Measurements from ENCODE around the gene NUP93. TPM values are rescaled to one million over a fixed set of nuclear protein-coding genes. Genes with fewer than 3 reads are reported as not detected.

Gene NUP93
- total RNA-seq, 1 experiment from 2014 or later, result 165 TPM

DNA sequence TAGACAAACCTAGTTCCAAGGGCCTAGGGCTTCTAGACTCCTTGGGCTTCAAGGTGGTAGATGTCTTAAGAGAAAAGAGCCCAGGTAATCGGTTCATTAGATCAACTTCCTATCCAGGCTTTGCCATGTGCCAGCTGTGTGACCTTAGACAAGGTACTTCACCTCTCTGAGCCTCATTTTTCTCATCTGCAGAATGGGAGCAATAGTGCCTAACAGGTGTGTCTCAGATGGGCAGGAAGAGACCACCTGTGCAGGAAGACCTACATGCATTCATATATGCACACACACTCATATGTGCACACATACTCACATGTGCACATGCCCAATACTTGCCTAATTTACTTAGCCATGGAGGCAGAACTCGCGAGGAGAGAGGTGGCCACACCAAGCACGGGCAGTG lies 150.8 kb downstream of the NUP93 start:
- no peak overlapping the region for H3K4me2 ChIP-seq (ENCODE audit: insufficient read depth, insufficient read length, low read length)
- H3K18ac ChIP-seq (ENCODE audit: insufficient read length, low read depth, low read length), result no peak overlapping the region
- no peaks in the 10 kb centered on the region for H3K4me1 ChIP-seq (ENCODE audit: insufficient read depth, low read length)
- H2BK20ac ChIP-seq (ENCODE audit: low read depth, low read length, poor library complexity, severe bottlenecking), result no peak overlapping the region
- peaks cover 7 to 11% (median 9%) of the 10 kb centered on the region in 3 experiments for H3K36me3 Mint-ChIP-seq (ENCODE audit: insufficient read depth in 1 of 3, low read depth in 3 of 3)
- no peak overlapping the region; the same call in 1 of the 2 replicates for H3K14ac ChIP-seq (ENCODE audit: insufficient read depth, low read length)
- no peak for DNase-seq
- H4K20me1 ChIP-seq (ENCODE audit: control insufficient read depth, insufficient read depth, insufficient read length), result no peaks in the 10 kb centered on the region
- H2BK120ac ChIP-seq (ENCODE audit: low read depth, low read length, poor library complexity, severe bottlenecking), result no peak overlapping the region
- peak overlapping the region; percentile 24 for H4K8ac ChIP-seq (replicated peaks; ENCODE audit: insufficient read length, low read depth, low read length)
- no peak overlapping the region for H2AFZ ChIP-seq (ENCODE audit: low read length)
- no peaks in the 10 kb centered on the region for H3K4me1 Mint-ChIP-seq
- no peak overlapping the region for H3K4me3 Mint-ChIP-seq
- no peak overlapping the region for H2BK12ac ChIP-seq (ENCODE audit: insufficient read length, low read depth, low read length)
- H3K9ac ChIP-seq (ENCODE audit: extremely low read depth, insufficient read length, low read length), result no peak overlapping the region
- no peaks in the 10 kb centered on the region for H3K79me1 ChIP-seq (ENCODE audit: insufficient read depth, low read depth, low read length, poor library complexity, severe bottlenecking)
- H3K23me2 ChIP-seq (ENCODE audit: insufficient read length, low read depth, low read length, poor library complexity, severe bottlenecking), result no peaks in the 10 kb centered on the region
- no peaks in the 10 kb centered on the region for H3K27me3 ChIP-seq (ENCODE audit: insufficient read depth, low read length)
- H3K4ac ChIP-seq (ENCODE audit: low read depth, low read length), result no peak overlapping the region
- WGBS (ENCODE audit: extremely low coverage, insufficient read length, low lambda C conversion rate), result no CpG with 5 or more reads among the region's 4 CpGs
- no peak overlapping the region for H3K56ac ChIP-seq (ENCODE audit: insufficient read length, low read depth, low read length)
- peaks cover 6% of the 10 kb centered on the region for H3K9me3 ChIP-seq (ENCODE audit: control insufficient read depth, low read depth, low read length)
- TF ChIP-seq CTCF (conservative IDR thresholded peaks at IDR 0.05), result no peak
- H3T11ph ChIP-seq (ENCODE audit: low read length), result no peak overlapping the region
- H3K9me3 Mint-ChIP-seq, result peaks cover 12 to 14% of the 10 kb centered on the region in 2 experiments
- no peak overlapping the region for H3K27ac ChIP-seq (ENCODE audit: insufficient read length, low read depth, low read length)
- H4K91ac ChIP-seq (ENCODE audit: insufficient read length, low read depth, low read length), result no peak overlapping the region
- H3K27me3 Mint-ChIP-seq (ENCODE audit: low read depth), result peaks cover 4% of the 10 kb centered on the region; the same call in 1 of the 2 replicates
- no peak overlapping the region for H3K23ac ChIP-seq (ENCODE audit: insufficient read length, low read depth, low read length)
- no peak overlapping the region for H2BK5ac ChIP-seq (ENCODE audit: insufficient read length, low read length)
- no peaks in the 10 kb centered on the region for H3K79me2 ChIP-seq (ENCODE audit: insufficient read depth, low read length)
- H4K5ac ChIP-seq (ENCODE audit: insufficient read length, low read depth, low read length), result no peak overlapping the region
- no peak overlapping the region for H2AK5ac ChIP-seq (ENCODE audit: insufficient read length, low read length)
- no peak overlapping the region for H3K27ac Mint-ChIP-seq
- H2BK15ac ChIP-seq (ENCODE audit: low read depth, low read length), result no peak overlapping the region

Data from H9 (cell line).